Neural cell (in vitro differentiated cells): ENCODE measurements around the gene MYH6. TPM values are rescaled to one million over a fixed set of nuclear protein-coding genes. Genes with fewer than 3 reads are reported as not detected.

Source experiments
- H2AFZ ChIP-seq: fragments of 200-600, 300-800 bp; sonication (generic), shearing (Covaris generic); 2 replicates; pipeline ENCODE4 v1.6.0; 2014; ENCODE audit warnings: low read depth, mild to moderate bottlenecking, antibody characterized with exemption, low read length, moderate library complexity
- H3F3A ChIP-seq: fragments of 200-600 bp; shearing (Covaris generic); 2 replicates; pipeline ENCODE4 v1.6.1; 2016; ENCODE audit warnings: mild to moderate bottlenecking, moderate library complexity, mixed read lengths, antibody characterized with exemption, low read length; ENCODE audit not compliant: insufficient read depth, poor library complexity, severe bottlenecking
- H3K27ac ChIP-seq: fragments of 200-600, 300-800 bp; sonication (generic), shearing (Covaris generic); 2 replicates; pipeline ENCODE4 v1.5.1; 2014; ENCODE audit warnings: mild to moderate bottlenecking, low read length, moderate library complexity
- H3K27me3 ChIP-seq: fragments of 300-800, 200-600 bp; sonication (generic), shearing (Covaris generic); 2 replicates; pipeline ENCODE4 v1.6.0; 2014; ENCODE audit warnings: mild to moderate bottlenecking, low read depth, low read length, moderate library complexity; ENCODE audit not compliant: insufficient read depth
- H3K36me3 ChIP-seq: fragments of 300-800, 200-600 bp; sonication (generic), shearing (Covaris generic); 2 replicates; pipeline ENCODE4 v1.5.1; 2014; ENCODE audit warnings: mild to moderate bottlenecking, antibody characterized with exemption, low read length, moderate library complexity; ENCODE audit not compliant: insufficient read depth
- H3K4me2 ChIP-seq: fragments of 300-800, 200-600 bp; sonication (generic), shearing (Covaris generic); 2 replicates; pipeline ENCODE4 v1.6.0; 2014; ENCODE audit warnings: mild to moderate bottlenecking, low read length
- H3K4me3 ChIP-seq: fragments of 300-800, 200-600 bp; sonication (generic), shearing (Covaris generic); 2 replicates; pipeline ENCODE4 v1.5.1; 2014; ENCODE audit warnings: mild to moderate bottlenecking, low read length, moderate library complexity
- H3K79me2 ChIP-seq: fragments of 200-600 bp; shearing (Covaris generic); replicated peaks from 2 replicates; pipeline ENCODE4 v1.6.0; 2014; ENCODE audit warnings: mild to moderate bottlenecking, low read length, moderate library complexity; ENCODE audit not compliant: insufficient read depth
- H3K9ac ChIP-seq: fragments of 300-800, 200-600 bp; sonication (generic), shearing (Covaris generic); 2 replicates; pipeline ENCODE4 v1.6.1; 2016; ENCODE audit warnings: mild to moderate bottlenecking, low read length, mixed read lengths
- H3K9me2 ChIP-seq: fragments of 200-600 bp; shearing (Covaris generic); 2 replicates; pipeline ENCODE4 v1.6.1; 2016; ENCODE audit warnings: mild to moderate bottlenecking, low read length, mixed read lengths; ENCODE audit not compliant: insufficient read depth
- H3K9me3 ChIP-seq: fragments of 200-600, 300-800 bp; sonication (generic), shearing (Covaris generic); 2 replicates; pipeline ENCODE4 v1.6.1; 2016; ENCODE audit warnings: mild to moderate bottlenecking, mixed run types, low read length, moderate library complexity, mixed read lengths
- H4K20me1 ChIP-seq: fragments of 200-600 bp; shearing (Covaris generic); 2 replicates; pipeline ENCODE4 v1.6.1; 2016; ENCODE audit warnings: mild to moderate bottlenecking, mixed run types; ENCODE audit not compliant: insufficient read depth
- CTCF ChIP-seq: fragments of 450-650 bp; IDR thresholded peaks from 2 replicates; pipeline ENCODE4 v1.5.1; 2014; ENCODE audit warnings: antibody characterized with exemption, mild to moderate bottlenecking, moderate library complexity; ENCODE audit not compliant: poor library complexity, severe bottlenecking
- EP300 ChIP-seq: fragments of 450-650 bp; conservative IDR thresholded peaks from 2 replicates; pipeline ENCODE4 v1.6.1; 2014; ENCODE audit warnings: antibody characterized with exemption, mild to moderate bottlenecking, moderate library complexity; ENCODE audit not compliant: poor library complexity, severe bottlenecking
- EZH2 ChIP-seq: fragments of 200-600, 300-800 bp; shearing (Covaris generic), sonication (generic); IDR thresholded peaks from 2 replicates; pipeline ENCODE4 v1.6.1; 2014; ENCODE audit warnings: antibody characterized with exemption, low read length, borderline replicate concordance, mild to moderate bottlenecking; ENCODE audit not compliant: insufficient read depth, poor library complexity, severe bottlenecking
- MXI1 ChIP-seq: fragments of 450-650 bp; conservative IDR thresholded peaks from 2 replicates; pipeline ENCODE4 v1.6.1; 2014; ENCODE audit warnings: antibody characterized with exemption, mild to moderate bottlenecking; ENCODE audit not compliant: poor library complexity, severe bottlenecking
- RAD21 ChIP-seq: fragments of 450-650 bp; conservative IDR thresholded peaks from 2 replicates; pipeline ENCODE4 v1.6.1; 2014; ENCODE audit warnings: antibody characterized with exemption, mild to moderate bottlenecking, moderate library complexity
- SMC3 ChIP-seq: fragments of 450-650 bp; conservative IDR thresholded peaks from 2 replicates; pipeline ENCODE4 v1.6.1; 2014; ENCODE audit warnings: antibody characterized with exemption, mild to moderate bottlenecking, moderate library complexity; ENCODE audit not compliant: poor library complexity
- TAF1 ChIP-seq: IDR thresholded peaks from 2 replicates; pipeline ENCODE4 v1.6.1; 2012; ENCODE audit warnings: low read depth
- polyA plus RNA-seq: library from polyadenylated mRNA; depleted of rRNA; stranded (reverse); fragments of >200 nt; gene quantifications from 2 replicates; pipeline ENCODE4 v1.2.3, GENCODE V29; 2014

MYH6 gene
- polyA plus RNA-seq, 1 donor from 2014 or later: not detected

- no peak for TF ChIP-seq MXI1
These were observed 48.2 kb downstream of the MYH6 start (continued) for GRCh38 chr14:23359722-23360447.

- Histone ChIP-seq H4K20me1 (no peaks in the 10 kb centered on the region), H3K27ac (no peak overlapping the region), H3K36me3 (no peaks in the 10 kb centered on the region), H3K4me2 (no peak overlapping the region), H3K9ac (no peak overlapping the region), H3K4me3 (no peak overlapping the region), H3K79me2 (peaks cover 17% of the 10 kb centered on the region), H3K9me3 (no peaks in the 10 kb centered on the region), H3K27me3 (no peaks in the 10 kb centered on the region), H3K9me2 (no peaks in the 10 kb centered on the region), H3F3A (no peaks in the 10 kb centered on the region), H2AFZ (no peak overlapping the region)
- TF ChIP-seq EZH2 (no peak), SMC3 (no peak), CTCF (no peak)
These were observed 48.9 kb downstream of the MYH6 start for GRCh38 chr14:23359167-23359626.

- no peak overlapping the region for H3K27ac ChIP-seq
- no peak overlapping the region for H3K4me2 ChIP-seq
These were observed 49.4 kb downstream of the MYH6 start for GRCh38 chr14:23358553-23359166.

GRCh38 chr14:23358042-23358441 is 50.0 kb downstream of the MYH6 start:
- Histone ChIP-seq H4K20me1 (no peaks in the 10 kb centered on the region), H3F3A (no peaks in the 10 kb centered on the region), H3K4me3 (no peak overlapping the region), H3K9me2 (no peaks in the 10 kb centered on the region), H3K4me2 (no peak overlapping the region), H3K79me2 (peaks cover 6% of the 10 kb centered on the region), H3K27me3 (no peaks in the 10 kb centered on the region), H3K9ac (no peak overlapping the region), H2AFZ (no peak overlapping the region), H3K9me3 (no peaks in the 10 kb centered on the region), H3K36me3 (no peaks in the 10 kb centered on the region), H3K27ac (no peak overlapping the region)
- TF ChIP-seq CTCF (peak; percentile 15), TAF1 (no peak), EZH2 (no peak)

More at GRCh38 chr14:23358553-23359166, 49.4 kb downstream of the MYH6 start:
- no peak overlapping the region for H3K4me3 ChIP-seq
- H3K79me2 ChIP-seq: peaks cover 11% of the 10 kb centered on the region
- H3K36me3 ChIP-seq: no peaks in the 10 kb centered on the region
- H3K9ac ChIP-seq: no peak overlapping the region
- H3K27me3 ChIP-seq: no peaks in the 10 kb centered on the region
- H3K9me3 ChIP-seq: no peaks in the 10 kb centered on the region
- H4K20me1 ChIP-seq: no peaks in the 10 kb centered on the region
- H2AFZ ChIP-seq: no peak overlapping the region
- TF ChIP-seq RAD21 (no peak), TAF1 (no peak), EP300 (no peak)
- H3K9me2 ChIP-seq: no peaks in the 10 kb centered on the region
- H3F3A ChIP-seq: no peaks in the 10 kb centered on the region
